Measurements from ENCODE around the gene SLAMF8. TPM values are rescaled to one million over a fixed set of nuclear protein-coding genes. Genes with fewer than 3 reads are reported as not detected.

The SLAMF8 gene
- total RNA-seq, 2 donors from 2014 or later, result 1.5 to 1.9 TPM

DNA sequence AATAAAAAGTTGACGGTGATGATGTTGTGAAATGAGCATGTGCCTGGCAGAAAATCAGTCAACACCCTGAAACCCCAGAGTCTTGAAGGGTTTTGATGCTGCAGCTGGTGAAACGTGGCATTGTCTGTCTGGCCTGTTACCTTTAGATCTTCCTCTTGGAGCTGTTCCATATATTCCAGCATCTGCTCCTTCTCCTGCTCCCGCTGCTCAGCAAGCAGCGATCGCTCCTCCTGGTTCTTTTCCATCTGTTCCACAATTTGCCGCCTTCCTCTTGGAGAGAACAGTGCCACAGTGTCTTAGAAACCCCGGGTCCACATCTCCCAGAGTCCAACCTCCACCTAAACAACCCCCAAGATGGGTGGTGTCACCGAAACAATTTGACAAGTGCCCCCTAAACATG is 57.6 kb downstream of the SLAMF8 start:
- TF ChIP-seq, protein P1, sequence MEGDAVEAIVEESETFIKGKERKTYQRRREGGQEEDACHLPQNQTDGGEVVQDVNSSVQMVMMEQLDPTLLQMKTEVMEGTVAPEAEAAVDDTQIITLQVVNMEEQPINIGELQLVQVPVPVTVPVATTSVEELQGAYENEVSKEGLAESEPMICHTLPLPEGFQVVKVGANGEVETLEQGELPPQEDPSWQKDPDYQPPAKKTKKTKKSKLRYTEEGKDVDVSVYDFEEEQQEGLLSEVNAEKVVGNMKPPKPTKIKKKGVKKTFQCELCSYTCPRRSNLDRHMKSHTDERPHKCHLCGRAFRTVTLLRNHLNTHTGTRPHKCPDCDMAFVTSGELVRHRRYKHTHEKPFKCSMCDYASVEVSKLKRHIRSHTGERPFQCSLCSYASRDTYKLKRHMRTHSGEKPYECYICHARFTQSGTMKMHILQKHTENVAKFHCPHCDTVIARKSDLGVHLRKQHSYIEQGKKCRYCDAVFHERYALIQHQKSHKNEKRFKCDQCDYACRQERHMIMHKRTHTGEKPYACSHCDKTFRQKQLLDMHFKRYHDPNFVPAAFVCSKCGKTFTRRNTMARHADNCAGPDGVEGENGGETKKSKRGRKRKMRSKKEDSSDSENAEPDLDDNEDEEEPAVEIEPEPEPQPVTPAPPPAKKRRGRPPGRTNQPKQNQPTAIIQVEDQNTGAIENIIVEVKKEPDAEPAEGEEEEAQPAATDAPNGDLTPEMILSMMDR (IDR thresholded peaks at IDR 0.05), result no peak
- intact Hi-C loops (cut with DNase I), result no loop called here
- Histone ChIP-seq H3K27me3 (no peaks in the 10 kb centered on the region), H3K4me1 (no peaks in the 10 kb centered on the region), H3K9me3 (no peaks in the 10 kb centered on the region), H3K27ac (no peak overlapping the region), H3K36me3 (no peaks in the 10 kb centered on the region), H3K9ac (ENCODE audit: low read depth in 2 of 2, low read length in 2 of 2) (no peak overlapping the region), H3K4me3 (no peak overlapping the region)
- DNase-seq, result no peak

Other genes starting within 250 kb of the SLAMF8 start
- under 1 TPM in 1 of 2 donors, not detected in 1; 0.84 TPM for gene APCS, start 239.0 kb upstream of the SLAMF8 start, total RNA-seq
- 1 to 10 TPM in 1 of 2 donors, not detected in 1; 1.9 TPM for gene CRP, start 112.3 kb upstream of the SLAMF8 start, total RNA-seq
- 10 to 100 TPM; 43.3 to 50.4 TPM for gene DUSP23, start 45.9 kb upstream of the SLAMF8 start, total RNA-seq
- gene FCRL6, start 24.5 kb upstream of the SLAMF8 start, total RNA-seq, result not detected
- not detected for gene VSIG8, start 35.8 kb downstream of the SLAMF8 start, total RNA-seq
- under 1 TPM in 1 of 2 donors, not detected in 1; 0.30 TPM for gene CFAP45, start 73.3 kb downstream of the SLAMF8 start, total RNA-seq
- gene TAGLN2, start 98.6 kb downstream of the SLAMF8 start, total RNA-seq, result 100 to 1,000 TPM; 354 to 515 TPM
- gene IGSF9, start 118.7 kb downstream of the SLAMF8 start, total RNA-seq, result 10 to 100 TPM; 14.1 to 41.8 TPM
- not detected for gene SLAMF9, start 127.4 kb downstream of the SLAMF8 start, total RNA-seq
- gene PIGM, start 205.1 kb downstream of the SLAMF8 start, total RNA-seq, result 1 to 10 TPM; 4.0 to 6.2 TPM
- under 1 TPM in 1 of 2 donors, not detected in 1; 0.29 TPM for gene KCNJ10, start 243.3 kb downstream of the SLAMF8 start, total RNA-seq